IMR-90 (cell line): ENCODE measurements around the gene TBC1D4.

Source experiments
- CEBPB ChIP-seq: IDR thresholded peaks from 2 replicates; pipeline ENCODE4 v1.6.1; 2012; ENCODE audit warnings: low read depth, low read length, improper control_type of control experiment
- CTCF ChIP-seq: conservative IDR thresholded peaks from 2 replicates; pipeline ENCODE4 v1.5.1; 2012; ENCODE audit warnings: mild to moderate bottlenecking, low read depth, low read length, improper control_type of control experiment
- ELK1 ChIP-seq: fragments of 150-350 bp; IDR thresholded peaks from 2 replicates; pipeline ENCODE4 v1.6.1; 2016; ENCODE audit warnings: low read depth, mild to moderate bottlenecking, low read length, moderate library complexity, borderline replicate concordance
- MAFK ChIP-seq: IDR thresholded peaks from 2 replicates; pipeline ENCODE4 v1.6.1; 2012; ENCODE audit warnings: low read depth, low read length, improper control_type of control experiment
- MXI1 ChIP-seq: IDR thresholded peaks from 2 replicates; pipeline ENCODE4 v1.6.1; 2012; ENCODE audit warnings: low read depth, mild to moderate bottlenecking, low read length, moderate library complexity, borderline replicate concordance
- NFE2L2 ChIP-seq: fragments of 150-350 bp; IDR thresholded peaks from 2 replicates; pipeline ENCODE4 v1.6.1; 2016; ENCODE audit warnings: low read depth, mild to moderate bottlenecking, low read length
- POLR2A ChIP-seq: IDR thresholded peaks from 2 replicates; pipeline ENCODE4 v1.6.1; 2012; ENCODE audit warnings: mild to moderate bottlenecking, low read depth, low read length
- RFX5 ChIP-seq: IDR thresholded peaks from 2 replicates; pipeline ENCODE4 v1.8.0; 2012; ENCODE audit warnings: low read depth, mild to moderate bottlenecking, low read length, moderate library complexity
- USF2 ChIP-seq: fragments of 150-350 bp; IDR thresholded peaks from 2 replicates; pipeline ENCODE4 v1.6.1; 2017; ENCODE audit warnings: mild to moderate bottlenecking, antibody characterized with exemption, low read length, low read depth

GRCh38 chr13:75305059-75305458, 176.9 kb downstream of the TBC1D4 start:
- TF ChIP-seq USF2 (no peak), CTCF (no peak), POLR2A (no peak), MXI1 (no peak), ELK1 (no peak), MAFK (no peak), RFX5 (no peak), CEBPB (no peak), NFE2L2 (no peak)
